HepG2 (cell line): ENCODE measurements around the gene NDUFB4. TPM values are rescaled to one million over a fixed set of nuclear protein-coding genes. Genes with fewer than 3 reads are reported as not detected.

Source experiments
- ATAC-seq: fragments of 200-7000 bp; cut with Tn5 transposase; 3 replicates; pipeline ENCODE4 v1.9.1; 2020; ENCODE audit warnings: mild to moderate bottlenecking, moderate library complexity
- BruUV-seq: library from RNA; stranded (reverse); fragments of 400-500 nt; replicated peaks from 2 replicates; lab custom pipeline; 2021; lab: Mats Ljungman, UMichigan
- CTCF ChIA-PET: fragments of 300-600 bp; formaldehyde crosslinking; extraction: SDS; loops from one replicate; lab custom pipeline; 2021; ENCODE audit warnings: low total read pairs, inconsistent platforms, low intra/inter-chr PET ratio; lab: Yijun Ruan, JAX
- POLR2A ChIA-PET: fragments of 350-600 bp; sonication (Branson Sonifier 250); formaldehyde crosslinking; loops from one replicate; lab custom pipeline; 2020; ENCODE audit warnings: antibody characterized with exemption, inconsistent platforms; lab: Yijun Ruan, JAX
- DNase-seq: peaks from one replicate; pipeline ENCODE4 v3.0.0-alpha.2; 2015; ENCODE audit warnings: low spot score
- FAIRE-seq: peaks from 3 replicates; lab custom pipeline; 2011; peaks lifted over from hg19 to GRCh38; lab: Jason Lieb, UNC
- H2AFZ ChIP-seq: one replicate; pipeline ENCODE4 v1.6.1; 2011; ENCODE audit warnings: low read length, inconsistent platforms
- H3K27ac ChIP-seq: fragments of 300-600 bp; 3 replicates; pipeline ENCODE4 v1.8.0; 2011; ENCODE audit warnings: mixed run types, mild to moderate bottlenecking, mixed read lengths, low read length, inconsistent platforms; ENCODE audit not compliant: insufficient read depth; ENCODE audit errors: extremely low read length
- H3K27me3 ChIP-seq, 2 experiments: fragments of 200-600 bp in 1 of 2; 2 replicates in 1 of 2; 3 replicates in 1 of 2; pipeline versions ENCODE4 v1.6.0 to v1.8.0; 2011; ENCODE audit warnings: low read length in 2 of 2, mild to moderate bottlenecking in 2 of 2, moderate library complexity in 2 of 2, inconsistent platforms in 1 of 2; ENCODE audit not compliant: insufficient read depth in 2 of 2, control insufficient read depth in 1 of 2
- H3K36me3 ChIP-seq, 2 experiments: fragments of 200-600 bp in 1 of 2; replicated peaks in 1 of 2; 2 replicates in 1 of 2; 3 replicates in 1 of 2; pipeline versions ENCODE4 v1.5.1 to v1.8.0; 2011; ENCODE audit warnings: low read length in 2 of 2, inconsistent platforms in 1 of 2; ENCODE audit not compliant: insufficient read depth in 2 of 2, control insufficient read depth in 1 of 2
- H3K4me1 ChIP-seq: 2 replicates; pipeline ENCODE4 v1.5.1; 2012; ENCODE audit warnings: low read length, inconsistent platforms; ENCODE audit not compliant: insufficient read depth
- H3K4me2 ChIP-seq: 2 replicates; pipeline ENCODE4 v1.6.0; 2011; ENCODE audit warnings: low read depth, low read length, inconsistent platforms
- H3K4me3 ChIP-seq, 3 experiments: fragments of 200-600 bp in 1 of 3; sonication (generic), shearing (Covaris generic) in 1 of 3; replicated peaks in 1 of 3; 2 replicates each; pipeline ENCODE4 v1.5.1; 2011 to 2016; ENCODE audit warnings: low read length in 3 of 3, inconsistent platforms in 2 of 3, low read depth in 2 of 3, mild to moderate bottlenecking in 2 of 3, control low read depth in 1 of 3, mixed read lengths in 1 of 3; ENCODE audit not compliant: insufficient read depth in 1 of 3
- H3K79me2 ChIP-seq: one replicate; pipeline ENCODE4 v1.6.1; 2011; ENCODE audit warnings: low read length, inconsistent platforms; ENCODE audit not compliant: insufficient read depth
- H3K9ac ChIP-seq: 2 replicates; pipeline ENCODE4 v1.6.0; 2011; ENCODE audit warnings: mild to moderate bottlenecking, low read depth, low read length, inconsistent platforms; ENCODE audit not compliant: insufficient read depth
- H3K9me3 ChIP-seq: 2 replicates; pipeline ENCODE4 v1.5.1; 2012; ENCODE audit warnings: mild to moderate bottlenecking, low read length
- H4K20me1 ChIP-seq: 2 replicates; pipeline ENCODE4 v1.6.0; 2011; ENCODE audit warnings: inconsistent platforms, mild to moderate bottlenecking, low read length, moderate library complexity; ENCODE audit not compliant: insufficient read depth
- SNRNP70 ChIP-seq: fragments of 200-400 bp; formaldehyde crosslinking; IDR thresholded peaks from 2 replicates; pipeline ENCODE4 v1.6.1; 2017; ENCODE audit warnings: mild to moderate bottlenecking, low read depth, low read length, moderate library complexity
- SPEN ChIP-seq: sonication (generic); formaldehyde crosslinking; IDR thresholded peaks from 2 replicates; pipeline ENCODE4 v1.5.1; 2020; ENCODE audit warnings: low read depth, mild to moderate bottlenecking, missing genetic modification reagents
- STAT5B ChIP-seq: sonication (generic); formaldehyde crosslinking; IDR thresholded peaks from 2 replicates; pipeline ENCODE4 v1.4.0; 2020; ENCODE audit warnings: missing genetic modification reagents
- TAF15 ChIP-seq: fragments of 200-400 bp; formaldehyde crosslinking; IDR thresholded peaks from one replicate; pipeline ENCODE4 v1.6.1; 2018; ENCODE audit warnings: mild to moderate bottlenecking, low read depth, low read length; ENCODE audit not compliant: poor library complexity, severe bottlenecking
- TOPORS ChIP-seq: sonication (generic); formaldehyde crosslinking; IDR thresholded peaks from 2 replicates; pipeline ENCODE4 v1.8.0; 2023; ENCODE audit warnings: mild to moderate bottlenecking, missing genetic modification reagents
- USF2 ChIP-seq, 2 experiments: sonication (generic) in 1 of 2; formaldehyde crosslinking in 1 of 2; IDR thresholded peaks; 2 replicates each; pipeline versions ENCODE4 v1.5.1 to v1.6.1; 2011 to 2020; ENCODE audit warnings: borderline replicate concordance in 1 of 2, low read depth in 1 of 2, low read length in 1 of 2, mild to moderate bottlenecking in 1 of 2, missing genetic modification reagents in 1 of 2, moderate library complexity in 1 of 2
- ZNF256 ChIP-seq: sonication (generic); formaldehyde crosslinking; conservative IDR thresholded peaks from 2 replicates; pipeline ENCODE4 v1.4.0; 2020; ENCODE audit warnings: missing genetic modification reagents
- WGBS: methylation state at CpG from one replicate; pipeline ENCODE4 v1.1.6; 2017; ENCODE audit warnings: low lambda C conversion rate; 5-methylcytosine and 5-hydroxymethylcytosine counted together
- in situ Hi-C: cut with HindIII; loops from 2 replicates; pipeline ENCODE4 v1.10.0; 2017; ENCODE audit warnings: low pct_unique_long_range_greater_than_20kb; ENCODE audit not compliant: extremely low pct_ligation_motif_present
- intact Hi-C: fragments of 100-400 bp; cut with micrococcal nuclease; formaldehyde crosslinking; loops from one replicate; pipeline ENCODE4 v1.10.0; 2022; ENCODE audit not compliant: unreplicated experiment
- polyA plus RNA-seq, 8 experiments: library from polyadenylated mRNA; depleted of rRNA in 3 of 8; stranded (reverse) in 7 of 8; unstranded in 1 of 8; fragments of >200 nt; fragmentation: Illumina TruSeq in 4 of 8; extraction: Trizol in 4 of 8; gene quantifications; 2 replicates each; pipeline versions ENCODE4 v1.2.1 to v1.2.3, GENCODE V29; 2011 to 2016; ENCODE audit warnings: low read depth in 4 of 8, missing spikeins in 1 of 8, mixed read lengths in 1 of 8; ENCODE audit not compliant: insufficient read depth in 1 of 8
- total RNA-seq, 5 experiments: library from RNA; depleted of rRNA; stranded (reverse); fragments of >200 nt; fragmentation: Illumina TruSeq; extraction: Trizol; gene quantifications; 2 replicates each; pipeline ENCODE4 v1.2.3, GENCODE V29; 2016; ENCODE audit warnings: low read depth in 1 of 5

Gene NDUFB4
- total and polyA plus RNA-seq, 2 of the 13 experiments (the other 11 are each of a cell fraction or from before 2014, with no cell fraction given): 115 to 116 TPM

DNA sequence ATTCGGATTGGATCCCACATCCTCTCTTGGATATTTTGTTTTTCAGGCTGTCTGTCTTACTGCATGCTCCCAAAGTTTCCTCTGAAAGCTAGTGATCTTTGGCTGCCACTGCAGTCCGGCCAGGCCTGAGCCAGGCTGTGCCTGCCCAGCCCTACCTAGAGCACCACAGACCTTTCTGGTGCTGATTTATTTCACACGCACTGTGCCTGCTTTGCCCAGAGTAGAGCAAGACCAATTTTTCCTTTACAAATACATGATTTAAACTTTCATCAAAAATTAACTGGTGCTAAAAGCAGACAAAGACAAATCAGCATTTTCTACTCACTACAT is 28.0 kb upstream of the NDUFB4 start:
- Histone ChIP-seq H3K36me3 (no peaks in the 10 kb centered on the region), H3K9ac (no peak overlapping the region), H3K27ac (no peak overlapping the region), H2AFZ (no peak overlapping the region), H3K79me2 (no peaks in the 10 kb centered on the region), H4K20me1 (no peaks in the 10 kb centered on the region), H3K4me2 (no peak overlapping the region), H3K4me3 (no peak overlapping the region), H3K27me3 (0 out of 5 replicates have a peak, but pooled peaks cover 2 to 3% of the 10 kb centered on the region in 2 experiments), H3K4me1 (peaks cover 5% of the 10 kb centered on the region; the same call in 1 of the 2 replicates), H3K9me3 (no peaks in the 10 kb centered on the region)
- in situ Hi-C loops (no loop called here), intact Hi-C loops (no loop called here)
- no peak for TF ChIP-seq SNRNP70
- no peak for TF ChIP-seq TAF15
- TF ChIP-seq USF2 (IDR thresholded peaks at IDR 0.05; ENCODE audit: low read depth, low read length): no peak
- TF ChIP-seq USF2 (CRISPR knock-in tag; IDR thresholded peaks at IDR 0.05; ENCODE audit: borderline replicate concordance): no peak
- no peak for TF ChIP-seq TOPORS (CRISPR knock-in tag)
- no peak for TF ChIP-seq ZNF256 (CRISPR knock-in tag)
- TF ChIP-seq SPEN (CRISPR knock-in tag): no peak
- no peak for TF ChIP-seq STAT5B (CRISPR knock-in tag)
- WGBS: 57% methylated on average over 3 of the region's 3 CpGs
- POLR2A ChIA-PET: interaction anchor here (1.7 kb wide), 1 partner anchor 28 kb away, joined by 5 read pairs; the partner anchor contains the start of gene NDUFB4
- CTCF ChIA-PET: no interaction called here
- FAIRE-seq (no peak), ATAC-seq (peak; percentile 43), DNase-seq (no peak)
- BruUV-seq: no TSS peak
